Duodenal mucosa (tissue), 2 donors: ENCODE results near the gene ZCCHC2.

Source experiments
- H3K27ac ChIP-seq: one replicate; pipeline ENCODE4 v1.7.0; 2013; ENCODE audit warnings: low read depth, low read length
- H3K27me3 ChIP-seq, 2 donors: one replicate each; pipeline ENCODE4 v1.7.0; 2013; ENCODE audit warnings: low read length in 2 of 2, control low read depth in 1 of 2; ENCODE audit not compliant: insufficient read depth in 2 of 2, control insufficient read depth in 1 of 2
- H3K36me3 ChIP-seq, 2 donors: one replicate each; pipeline ENCODE4 v1.7.0; 2013; ENCODE audit warnings: low read length in 2 of 2, control low read depth in 1 of 2; ENCODE audit not compliant: insufficient read depth in 2 of 2, control insufficient read depth in 1 of 2
- H3K4me1 ChIP-seq, 2 donors: one replicate each; pipeline ENCODE4 v1.7.0; 2013; ENCODE audit warnings: low read length in 2 of 2, control low read depth in 1 of 2; ENCODE audit not compliant: insufficient read depth in 2 of 2, control insufficient read depth in 1 of 2
- H3K4me3 ChIP-seq, 2 donors: one replicate each; pipeline ENCODE4 v1.7.0; 2013; ENCODE audit warnings: low read length in 2 of 2, low read depth in 1 of 2
- H3K9ac ChIP-seq, 2 donors: one replicate each; pipeline ENCODE4 v1.7.0; 2013; ENCODE audit warnings: low read length in 2 of 2, low read depth in 1 of 2
- H3K9me3 ChIP-seq, 2 donors: one replicate each; pipeline ENCODE4 v1.7.0; 2013; ENCODE audit warnings: low read length in 2 of 2, control low read depth in 1 of 2; ENCODE audit not compliant: control insufficient read depth in 1 of 2

Gene ZCCHC2

DNA sequence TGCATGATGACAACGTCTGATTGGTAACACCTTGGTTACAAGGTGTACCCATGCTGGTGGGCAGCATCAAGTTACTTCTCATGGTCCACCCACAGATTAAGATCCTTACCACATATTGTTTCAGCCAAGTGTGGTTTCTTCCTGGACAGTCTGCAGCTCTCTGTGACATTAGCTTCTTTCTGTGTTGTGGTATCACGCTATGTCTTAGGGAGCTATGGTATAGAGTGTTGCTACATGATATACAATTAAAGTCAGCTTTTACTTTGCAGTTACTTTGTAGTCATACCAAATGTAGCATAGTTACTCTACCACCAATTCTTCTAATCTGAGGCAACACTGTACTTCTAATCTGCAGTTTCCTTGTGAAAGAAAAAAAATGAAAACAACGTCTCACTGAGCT, 48.8 kb downstream of the ZCCHC2 start:
- Histone ChIP-seq H3K36me3 (peaks cover 52 to 61% of the 10 kb centered on the region in 2 donors), H3K9me3 (no peaks in the 10 kb centered on the region), H3K9ac (no peak overlapping the region), H3K4me1 (peaks cover 4 to 5% of the 10 kb centered on the region in 2 donors), H3K27me3 (no peaks in the 10 kb centered on the region), H3K27ac (no peak overlapping the region), H3K4me3 (no peak overlapping the region)

DNA sequence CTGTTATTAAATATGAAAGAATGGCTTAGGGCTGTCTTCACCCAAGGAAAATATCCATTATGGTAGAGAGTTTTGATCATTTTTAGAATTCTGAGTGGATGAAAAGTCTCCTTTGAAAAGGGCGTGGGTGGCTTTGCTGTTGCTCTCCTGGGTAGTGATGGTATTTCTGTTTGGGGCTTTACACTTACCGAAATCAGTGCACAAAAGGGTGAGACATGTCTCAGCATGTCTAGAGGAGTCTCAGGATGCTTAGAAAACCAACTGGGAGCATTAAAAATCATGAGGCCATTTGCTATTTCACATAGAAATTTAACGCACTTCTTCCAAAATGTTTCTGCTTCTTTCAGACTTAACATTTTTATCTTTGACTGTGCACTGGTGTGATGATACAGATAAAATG, 49.6 kb downstream of the ZCCHC2 start:
- H3K4me3 ChIP-seq: no peak overlapping the region
- H3K27me3 ChIP-seq: no peaks in the 10 kb centered on the region
- no peak overlapping the region for H3K9ac ChIP-seq
- peaks cover 10 to 11% of the 10 kb centered on the region in 2 donors for H3K4me1 ChIP-seq
- H3K36me3 ChIP-seq: peaks cover 48 to 59% of the 10 kb centered on the region in 2 donors
- no peaks in the 10 kb centered on the region for H3K9me3 ChIP-seq
- no peak overlapping the region for H3K27ac ChIP-seq

DNA sequence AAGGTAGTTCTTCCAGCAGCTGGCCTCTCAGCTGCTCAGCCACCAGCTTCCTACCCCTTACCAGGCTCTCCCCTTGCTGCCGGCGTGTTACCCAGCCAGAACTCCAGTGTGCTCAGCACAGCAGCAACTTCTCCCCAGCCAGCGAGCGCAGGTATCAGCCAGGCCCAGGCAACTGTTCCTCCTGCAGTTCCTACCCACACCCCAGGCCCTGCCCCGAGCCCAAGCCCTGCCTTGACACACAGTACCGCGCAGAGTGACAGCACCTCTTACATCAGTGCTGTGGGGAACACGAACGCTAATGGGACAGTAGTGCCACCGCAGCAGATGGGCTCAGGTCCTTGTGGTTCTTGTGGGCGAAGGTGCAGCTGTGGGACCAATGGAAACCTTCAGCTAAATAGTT, 52.0 kb downstream of the ZCCHC2 start:
- Histone ChIP-seq H3K27ac (no peak overlapping the region), H3K4me3 (no peak overlapping the region), H3K36me3 (peaks cover 40 to 52% of the 10 kb centered on the region in 2 donors), H3K4me1 (peaks cover 12 to 25% of the 10 kb centered on the region in 2 donors), H3K9ac (no peak overlapping the region), H3K27me3 (no peaks in the 10 kb centered on the region), H3K9me3 (no peaks in the 10 kb centered on the region)

DNA sequence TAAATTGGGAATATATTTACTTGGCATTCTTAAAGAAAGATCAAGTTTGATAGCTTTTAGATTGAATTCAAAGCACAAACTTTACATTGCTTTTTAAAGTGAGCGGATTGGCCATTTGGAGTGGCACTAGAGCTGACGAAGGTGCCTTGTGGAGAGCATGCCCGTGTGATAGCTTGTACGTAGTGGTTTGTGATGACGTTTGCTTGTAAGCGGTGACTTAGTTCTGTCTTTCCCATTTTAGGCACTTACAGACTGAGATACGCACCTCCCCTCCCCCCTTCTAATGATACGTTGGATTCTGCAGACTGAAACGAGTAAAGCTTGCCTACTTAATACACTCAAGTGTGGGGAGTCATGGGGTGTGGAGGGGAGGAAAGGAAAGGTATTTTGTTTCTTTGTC, 53.4 kb downstream of the ZCCHC2 start:
- no peak overlapping the region for H3K9ac ChIP-seq
- no peaks in the 10 kb centered on the region for H3K9me3 ChIP-seq
- H3K27me3 ChIP-seq: no peaks in the 10 kb centered on the region
- H3K4me1 ChIP-seq: peaks cover 12 to 25% of the 10 kb centered on the region in 2 donors
- H3K36me3 ChIP-seq: peaks cover 27 to 45% of the 10 kb centered on the region in 2 donors
- H3K27ac ChIP-seq: no peak overlapping the region
- H3K4me3 ChIP-seq: no peak overlapping the region

DNA sequence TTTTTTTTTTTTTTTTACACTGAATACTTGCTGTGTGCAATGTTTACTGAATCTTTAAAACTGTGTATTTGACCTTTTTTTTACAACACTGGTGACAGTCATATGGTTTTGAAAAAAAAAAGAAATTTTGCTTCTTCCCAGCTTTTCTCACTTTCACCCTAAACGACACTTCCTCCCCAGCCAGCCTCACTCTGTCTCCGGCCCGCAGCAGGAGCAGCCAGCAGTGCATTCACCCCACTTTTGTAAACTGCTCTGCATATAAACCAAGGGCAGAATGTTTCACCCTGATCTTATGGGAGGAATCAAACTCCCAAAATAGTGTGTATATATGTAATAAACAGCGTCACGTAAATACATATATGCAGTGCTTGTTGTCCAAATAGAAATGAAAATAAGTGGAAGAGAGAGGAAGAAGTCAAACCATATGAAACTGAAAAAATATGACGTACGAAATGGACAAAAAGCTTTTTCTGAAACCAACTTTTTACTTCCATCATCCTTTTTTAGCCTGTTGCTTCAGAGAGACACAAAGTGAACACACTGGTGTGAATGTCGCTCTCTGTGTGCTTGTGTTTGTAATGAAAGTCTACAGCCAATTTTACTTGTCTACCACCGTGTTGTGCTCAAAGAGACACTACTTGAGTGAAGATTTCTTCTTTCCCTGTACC, 54.2 kb downstream of the ZCCHC2 start:
- no peaks in the 10 kb centered on the region for H3K27me3 ChIP-seq
- no peak overlapping the region for H3K4me3 ChIP-seq
- no peaks in the 10 kb centered on the region for H3K9me3 ChIP-seq
- no peak overlapping the region for H3K27ac ChIP-seq
- peaks cover 12 to 25% of the 10 kb centered on the region in 2 donors for H3K4me1 ChIP-seq
- peaks cover 22 to 37% of the 10 kb centered on the region in 2 donors for H3K36me3 ChIP-seq
- no peak overlapping the region for H3K9ac ChIP-seq

DNA sequence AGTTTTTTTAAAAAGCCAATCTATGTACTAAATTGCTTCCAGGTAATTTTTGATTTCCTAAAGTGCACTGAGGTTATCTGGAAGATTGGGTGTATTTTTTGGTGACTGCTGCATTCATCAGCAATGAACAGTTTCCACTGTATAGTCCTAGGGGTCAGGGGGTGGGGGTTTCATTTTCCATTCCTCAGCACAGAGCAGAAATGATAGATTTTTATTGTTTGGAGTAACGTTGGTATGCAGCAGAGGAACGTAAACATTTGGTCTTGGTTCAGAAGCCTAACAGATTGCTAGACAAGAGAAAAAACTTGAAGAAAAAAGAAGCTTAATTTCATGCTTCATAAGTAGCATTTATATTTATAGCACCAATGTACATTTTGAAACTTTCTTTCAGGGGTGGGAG, 54.9 kb downstream of the ZCCHC2 start:
- H3K9me3 ChIP-seq: no peaks in the 10 kb centered on the region
- no peaks in the 10 kb centered on the region for H3K27me3 ChIP-seq
- peak overlapping the region in 1 of 2 donors; percentile 22 for H3K9ac ChIP-seq
- peaks cover 12 to 25% of the 10 kb centered on the region in 2 donors for H3K4me1 ChIP-seq
- H3K4me3 ChIP-seq: no peak overlapping the region
- H3K36me3 ChIP-seq: peaks cover 22 to 32% of the 10 kb centered on the region in 2 donors
- H3K27ac ChIP-seq: no peak overlapping the region

DNA sequence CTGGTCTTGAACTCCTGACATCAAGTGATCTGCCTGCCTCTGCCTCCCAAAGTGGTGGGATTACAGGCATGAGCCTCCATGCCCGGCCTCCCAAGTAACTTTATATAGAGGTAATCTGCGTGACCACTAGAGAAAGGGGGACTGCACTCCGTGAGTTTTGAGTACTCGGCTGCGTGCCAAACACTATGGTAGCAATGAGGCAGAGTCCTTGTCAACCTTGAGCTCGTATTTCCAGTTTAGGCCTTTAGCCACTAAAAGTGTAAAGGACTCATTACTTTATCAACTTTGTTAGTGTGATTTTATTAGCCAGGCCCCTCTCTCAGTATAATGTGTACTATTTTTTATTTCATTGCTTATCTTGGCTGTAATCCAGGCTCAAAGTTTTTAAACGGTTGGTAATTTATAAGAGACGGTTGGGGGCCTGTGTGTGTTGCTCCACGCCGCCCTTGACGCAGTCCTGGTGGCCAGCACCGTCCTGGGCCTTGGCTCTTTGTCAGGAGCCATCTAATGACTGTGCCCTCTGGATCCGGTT, 56.2 kb downstream of the ZCCHC2 start:
- Histone ChIP-seq H3K9ac (peak overlapping the region in 1 of 2 donors; percentile 5), H3K27me3 (no peaks in the 10 kb centered on the region), H3K36me3 (peaks cover 19 to 23% of the 10 kb centered on the region in 2 donors), H3K27ac (peak overlapping the region; percentile 14), H3K4me3 (no peak overlapping the region), H3K9me3 (no peaks in the 10 kb centered on the region), H3K4me1 (peaks cover 15 to 30% of the 10 kb centered on the region in 2 donors)

DNA sequence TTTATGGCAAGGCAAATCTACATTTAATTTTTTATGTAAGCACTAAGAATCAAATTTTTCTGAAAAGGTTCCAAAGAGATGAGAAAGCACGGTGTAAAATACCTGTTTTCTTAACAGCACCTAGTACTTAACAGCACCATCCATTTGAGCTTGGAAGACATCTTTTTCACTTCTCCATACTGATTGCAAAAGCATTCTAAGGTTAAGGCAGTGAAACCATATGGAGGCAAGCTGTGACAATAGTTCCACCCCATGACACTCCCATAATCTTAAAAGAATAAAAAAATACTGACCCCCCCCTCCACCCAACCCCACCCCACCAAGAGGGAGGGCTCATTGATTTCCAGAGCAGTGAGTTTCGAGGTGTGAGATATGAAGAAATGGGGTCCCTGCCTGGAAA, 60.6 kb downstream of the ZCCHC2 start:
- H3K4me1 ChIP-seq: peaks cover 18 to 33% of the 10 kb centered on the region in 2 donors
- no peaks in the 10 kb centered on the region for H3K9me3 ChIP-seq
- H3K9ac ChIP-seq: no peak overlapping the region
- no peak overlapping the region for H3K4me3 ChIP-seq
- no peaks in the 10 kb centered on the region for H3K27me3 ChIP-seq
- no peak overlapping the region for H3K27ac ChIP-seq
- peaks cover 5 to 13% of the 10 kb centered on the region in 2 donors for H3K36me3 ChIP-seq

DNA sequence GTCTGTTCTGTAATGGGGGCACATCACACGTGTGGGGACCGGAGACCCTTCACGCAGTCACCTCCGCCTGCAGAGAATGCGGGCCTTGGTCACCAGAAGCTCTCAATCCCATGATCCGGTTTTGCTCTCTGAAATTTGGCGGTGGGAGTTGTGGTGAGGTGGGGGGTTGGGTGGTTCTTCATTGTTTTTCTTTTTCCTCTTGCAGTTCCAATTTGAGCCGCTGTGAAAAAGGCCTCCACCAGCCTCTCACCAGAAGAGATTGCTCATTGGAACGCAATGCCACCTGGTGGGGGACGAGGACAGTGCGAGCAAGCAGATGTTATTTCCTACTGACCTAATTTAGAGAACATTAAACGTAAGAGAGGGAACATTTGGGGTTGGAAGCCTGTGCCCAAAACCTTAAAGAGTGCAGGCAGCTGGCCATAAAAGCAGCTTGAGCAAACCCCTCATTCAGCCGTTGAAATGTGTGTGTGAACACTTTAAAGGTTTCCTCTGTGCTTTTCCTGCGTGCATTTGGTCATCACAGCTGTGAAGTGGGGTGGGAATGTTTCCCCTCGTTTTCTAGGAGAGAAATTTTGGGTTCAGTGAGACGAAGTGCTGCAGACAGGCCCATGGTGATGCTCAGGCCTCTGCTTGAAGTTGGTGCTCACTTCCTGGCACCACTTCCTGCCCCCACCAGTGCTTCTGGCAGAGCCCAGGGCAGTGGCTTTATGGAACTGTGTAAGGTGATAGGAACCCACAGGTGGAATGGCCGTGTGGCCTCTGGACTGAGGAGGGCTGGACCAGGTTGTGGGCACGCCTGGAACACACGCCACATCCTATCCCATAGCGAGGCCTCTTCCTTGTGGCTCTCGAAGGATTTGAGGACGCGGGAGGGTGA, 61.7 kb downstream of the ZCCHC2 start:
- no peak overlapping the region for H3K9ac ChIP-seq
- peak overlapping the region; percentile 14 to 30 for H3K4me3 ChIP-seq
- H3K27me3 ChIP-seq: no peaks in the 10 kb centered on the region
- no peak overlapping the region for H3K27ac ChIP-seq
- peaks cover 5 to 13% of the 10 kb centered on the region in 2 donors for H3K36me3 ChIP-seq
- no peaks in the 10 kb centered on the region for H3K9me3 ChIP-seq
- H3K4me1 ChIP-seq: peaks cover 18 to 24% of the 10 kb centered on the region in 2 donors
